ENCODE data around the gene CUL2. TPM values are rescaled to one million over a fixed set of nuclear protein-coding genes. Genes with fewer than 3 reads are reported as not detected.

The CUL2 gene
- total RNA-seq, 1 donor from 2014 or later = 33.7 TPM

- Mint-ChIP-seq H3K4me3 (peak within 1 kb of the TSS; percentile 93), H3K27me3 (no peaks in the 10 kb centered on the region), H3K27ac (peak within 1 kb of the TSS; percentile 98), H3K36me3 (ENCODE audit: low read depth) (peaks cover 14% of the 10 kb centered on the region), H3K9me3 (no peaks in the 10 kb centered on the region), H3K4me1 (peaks cover 38% of the 10 kb centered on the region)
- ATAC-seq (ENCODE audit: low read depth) (peak; percentile 85), DNase-seq (peak; percentile 96)
- ChIA-PET POLR2A (interaction anchor here (0.6 to 14.7 kb wide), 21 partner anchors 10 to 1753 kb away, joined by 3 to 570 read pairs (median 6); partner anchors contain the start of gene CUL2), CTCF (interaction anchor here (0.6 to 5.1 kb wide), 8 partner anchors 9 to 93 kb away, joined by 3 to 134 read pairs (median 6); no protein-coding TSS in a partner anchor)
- peak; percentile 28 for TF ChIP-seq CTCF (IDR thresholded peaks at IDR 0.05)
- intact Hi-C loops (cut with micrococcal nuclease) = loop anchor here (1.0 to 10.0 kb wide), 9 partner anchors 10 to 658 kb away; partner anchors contain the start of genes CCNY, CUL2 and FZD8
These were observed 36.6 kb upstream of the CUL2 start, which contains the start of gene CREM for GRCh38 chr10:35126530-35127288. TSS of gene CREM (plus strand) at chr10:35126846. CDS start at chr10:35137836, 10,990 bp downstream.

GRCh38 chr10:35126062-35126529 lies 36.0 kb upstream of the CUL2 start:
- no peaks in the 10 kb centered on the region for H3K9me3 Mint-ChIP-seq
- ATAC-seq (ENCODE audit: low read depth) = no peak
- peaks cover 14% of the 10 kb centered on the region for H3K36me3 Mint-ChIP-seq (ENCODE audit: low read depth)
- DNase-seq = no peak
- ChIA-PET POLR2A (interaction anchor here (0.6 to 14.7 kb wide), 19 partner anchors 10 to 1754 kb away, joined by 3 to 570 read pairs (median 8); partner anchors contain the start of gene CUL2), CTCF (interaction anchor here (1.4 to 5.1 kb wide), 7 partner anchors 10 to 94 kb away, joined by 4 to 134 read pairs (median 6); no protein-coding TSS in a partner anchor)
- H3K27ac Mint-ChIP-seq = peak overlapping the region; percentile 98
- peaks cover 33% of the 10 kb centered on the region for H3K4me1 Mint-ChIP-seq
- peak overlapping the region; percentile 93 for H3K4me3 Mint-ChIP-seq
- intact Hi-C loops (cut with micrococcal nuclease) = loop anchor here (1.0 to 10.0 kb wide), 6 partner anchors 36 to 659 kb away; partner anchors contain the start of genes CCNY, CUL2 and FZD8
- H3K27me3 Mint-ChIP-seq = no peaks in the 10 kb centered on the region
- no peak for TF ChIP-seq CTCF (IDR thresholded peaks at IDR 0.05)

- CTCF ChIA-PET = interaction anchor here (5.1 kb wide), 1 partner anchor 71 kb away, joined by 134 read pairs; no protein-coding TSS in a partner anchor
- no peaks in the 10 kb centered on the region for H3K9me3 Mint-ChIP-seq
- intact Hi-C loops (cut with micrococcal nuclease) = loop anchor here (5.0 to 10.0 kb wide), 2 partner anchors 660 to 1653 kb away; no protein-coding TSS in a partner anchor
- H3K36me3 Mint-ChIP-seq (ENCODE audit: low read depth) = peaks cover 14% of the 10 kb centered on the region
- H3K27ac Mint-ChIP-seq = no peak overlapping the region
- POLR2A ChIA-PET = interaction anchor here (14.7 kb wide), 1 partner anchor 70 kb away, joined by 570 read pairs; no protein-coding TSS in a partner anchor
- no peak for TF ChIP-seq CTCF (IDR thresholded peaks at IDR 0.05)
- H3K4me3 Mint-ChIP-seq = no peak overlapping the region
- H3K4me1 Mint-ChIP-seq = peaks cover 25% of the 10 kb centered on the region
- ATAC-seq (ENCODE audit: low read depth) (no peak), DNase-seq (no peak)
- H3K27me3 Mint-ChIP-seq = no peaks in the 10 kb centered on the region
These were observed 34.4 kb upstream of the CUL2 start for GRCh38 chr10:35124540-35124939.

- TF ChIP-seq CTCF (IDR thresholded peaks at IDR 0.05) = no peak
- H3K36me3 Mint-ChIP-seq (ENCODE audit: low read depth) = no peaks in the 10 kb centered on the region
- ChIA-PET CTCF (interaction anchor here (1.0 to 8.8 kb wide), 6 partner anchors 31 to 444 kb away, joined by 4 to 198 read pairs (median 9); no protein-coding TSS in a partner anchor), POLR2A (interaction anchor here (0.6 to 4.8 kb wide), 3 partner anchors 31 to 98 kb away, joined by 3 to 30 read pairs (median 3); no protein-coding TSS in a partner anchor)
- peaks cover 5% of the 10 kb centered on the region for H3K4me1 Mint-ChIP-seq
- no peak overlapping the region for H3K4me3 Mint-ChIP-seq
- intact Hi-C loops (cut with micrococcal nuclease) = no loop called here
- no peak overlapping the region for H3K27ac Mint-ChIP-seq
- H3K27me3 Mint-ChIP-seq = no peaks in the 10 kb centered on the region
- DNase-seq (no peak), ATAC-seq (ENCODE audit: low read depth) (no peak)
- no peaks in the 10 kb centered on the region for H3K9me3 Mint-ChIP-seq
These were observed 29.2 kb upstream of the CUL2 start for GRCh38 chr10:35119378-35119777.

GRCh38 chr10:35112571-35112970 lies 22.4 kb upstream of the CUL2 start:
- H3K4me1 Mint-ChIP-seq = no peaks in the 10 kb centered on the region
- intact Hi-C loops (cut with micrococcal nuclease) = no loop called here
- H3K27me3 Mint-ChIP-seq = no peaks in the 10 kb centered on the region
- H3K36me3 Mint-ChIP-seq (ENCODE audit: low read depth) = no peaks in the 10 kb centered on the region
- ChIA-PET CTCF (no interaction called here), POLR2A (no interaction called here)
- H3K27ac Mint-ChIP-seq = no peak overlapping the region
- DNase-seq (no peak), ATAC-seq (ENCODE audit: low read depth) (no peak)
- TF ChIP-seq CTCF (IDR thresholded peaks at IDR 0.05) = no peak
- no peak overlapping the region for H3K4me3 Mint-ChIP-seq
- no peaks in the 10 kb centered on the region for H3K9me3 Mint-ChIP-seq

Data from activated B cell treated with CpG ODN at 0.5 μM for 24 hours (primary cell).